Endodermal cell (in vitro differentiated cells): ENCODE results near the gene VAV1. TPM values are rescaled to one million over a fixed set of nuclear protein-coding genes. Genes with fewer than 3 reads are reported as not detected.

Experiments used
- DNase-seq: peaks from one replicate; pipeline ENCODE4 v3.0.0-alpha.2; 2017
- H3K27ac ChIP-seq: 2 replicates; pipeline ENCODE4 v1.5.1; 2013; ENCODE audit warnings: mild to moderate bottlenecking, low read depth, low read length, moderate library complexity
- H3K27me3 ChIP-seq: 2 replicates; pipeline ENCODE4 v1.6.1; 2013; ENCODE audit warnings: mild to moderate bottlenecking, low read length, moderate library complexity; ENCODE audit not compliant: insufficient read depth, control insufficient read depth, poor library complexity, severe bottlenecking
- H3K36me3 ChIP-seq: 2 replicates; pipeline ENCODE4 v1.7.0; 2013; ENCODE audit warnings: mild to moderate bottlenecking, low read length, moderate library complexity; ENCODE audit not compliant: control insufficient read depth, insufficient read depth
- H3K4me1 ChIP-seq: one replicate; pipeline ENCODE4 v1.7.0; 2013; ENCODE audit warnings: low read length; ENCODE audit not compliant: control insufficient read depth, insufficient read depth
- H3K4me3 ChIP-seq: 2 replicates; pipeline ENCODE4 v1.5.1; 2013; ENCODE audit warnings: mild to moderate bottlenecking, low read length, moderate library complexity
- H3K9ac ChIP-seq: 2 replicates; pipeline ENCODE4 v1.6.1; 2013; ENCODE audit warnings: mild to moderate bottlenecking, low read length, moderate library complexity; ENCODE audit not compliant: poor library complexity, severe bottlenecking; ENCODE audit errors: extremely low read depth
- H3K9me3 ChIP-seq: 2 replicates; pipeline ENCODE4 v1.6.1; 2013; ENCODE audit warnings: mild to moderate bottlenecking, low read length, moderate library complexity; ENCODE audit not compliant: control insufficient read depth
- H3K27ac Mint-ChIP-seq: 2 replicates; pipeline ENCODE4 v1.8.0; 2020; ENCODE audit warnings: mixed read lengths
- H3K27me3 Mint-ChIP-seq: 2 replicates; pipeline ENCODE4 v1.8.0; 2021; ENCODE audit warnings: mild to moderate bottlenecking, mixed read lengths; ENCODE audit not compliant: insufficient read depth
- H3K36me3 Mint-ChIP-seq: 2 replicates; pipeline ENCODE4 v1.8.0; 2020; ENCODE audit warnings: low read depth, mixed read lengths
- H3K4me1 Mint-ChIP-seq: 2 replicates; pipeline ENCODE4 v1.8.0; 2020; ENCODE audit warnings: mixed read lengths
- H3K4me3 Mint-ChIP-seq: 2 replicates; pipeline ENCODE4 v1.8.0; 2020; ENCODE audit warnings: mild to moderate bottlenecking, moderate library complexity, mixed read lengths
- H3K9me3 Mint-ChIP-seq: 2 replicates; pipeline ENCODE4 v1.8.0; 2020; ENCODE audit warnings: mild to moderate bottlenecking, mixed read lengths
- CTCF ChIP-seq: fragments of 200-600 bp; sonication (generic); conservative IDR thresholded peaks from 2 replicates; pipeline ENCODE4 v1.5.0; 2021; ENCODE audit warnings: antibody characterized with exemption, mild to moderate bottlenecking
- WGBS, 2 experiments: methylation state at CpG; one replicate each; pipeline versions ENCODE4 v1.1.5 to v1.1.7; 2013; ENCODE audit warnings: missing lambda C conversion rate in 2 of 2, mixed read lengths in 1 of 2; ENCODE audit not compliant: insufficient coverage in 1 of 2, insufficient read length in 1 of 2; 5-methylcytosine and 5-hydroxymethylcytosine counted together
- total RNA-seq, 2 donors: library from RNA; stranded (reverse); fragmentation: NEBNext Ultra II Directional in 1 of 2; extraction: Animal tissue kit (Norgen Biotek cat#: 25700) in 1 of 2; gene quantifications; 2 replicates in 1 of 2; 3 replicates in 1 of 2; pipeline ENCODE4 v1.2.1, GENCODE V29; 2021

The VAV1 gene
- total RNA-seq, 2 donors from 2014 or later, result not detected

- no peaks in the 10 kb centered on the region for H3K36me3 Mint-ChIP-seq
- no peak for DNase-seq
- 84 to 86% methylated on average over 1 of the region's 5 CpGs for WGBS, 2 experiments
These were observed 21.5 kb downstream of the VAV1 start for GRCh38 chr19:6793973-6794372.

GRCh38 chr19:6794686-6795431 is 22.4 kb downstream of the VAV1 start:
- Histone ChIP-seq H3K27me3 (no peaks in the 10 kb centered on the region), H3K36me3 (no peaks in the 10 kb centered on the region), H3K4me3 (no peak overlapping the region), H3K27ac (no peak overlapping the region), H3K9ac (no peak overlapping the region), H3K4me1 (no peaks in the 10 kb centered on the region), H3K9me3 (peaks cover 55% of the 10 kb centered on the region)
- H3K4me3 Mint-ChIP-seq, result no peak overlapping the region
- no peaks in the 10 kb centered on the region for H3K36me3 Mint-ChIP-seq
- H3K9me3 Mint-ChIP-seq, result peaks cover 54% of the 10 kb centered on the region
- H3K27ac Mint-ChIP-seq, result no peak overlapping the region
- 75 to 82% methylated on average over 12 to 13 of the region's 13 CpGs for WGBS, 2 experiments
- H3K4me1 Mint-ChIP-seq, result no peaks in the 10 kb centered on the region
- peak; percentile 64 for DNase-seq
- TF ChIP-seq CTCF, result no peak
- H3K27me3 Mint-ChIP-seq, result peaks cover 4% of the 10 kb centered on the region

More at GRCh38 chr19:6793973-6794372, 21.5 kb downstream of the VAV1 start:
- no peaks in the 10 kb centered on the region for H3K27me3 ChIP-seq
- Mint-ChIP-seq H3K4me3 (no peak overlapping the region), H3K9me3 (peaks cover 54% of the 10 kb centered on the region), H3K4me1 (no peaks in the 10 kb centered on the region), H3K27me3 (peaks cover 5% of the 10 kb centered on the region), H3K27ac (no peak overlapping the region)
- no peak for TF ChIP-seq CTCF
- H3K36me3 ChIP-seq, result no peaks in the 10 kb centered on the region
- H3K4me1 ChIP-seq, result no peaks in the 10 kb centered on the region
- no peak overlapping the region for H3K9ac ChIP-seq
- H3K27ac ChIP-seq, result no peak overlapping the region
- no peak overlapping the region for H3K4me3 ChIP-seq
- H3K9me3 ChIP-seq, result peaks cover 55% of the 10 kb centered on the region

- Mint-ChIP-seq H3K27me3 (peaks cover 4% of the 10 kb centered on the region), H3K27ac (no peak overlapping the region), H3K4me3 (no peak overlapping the region), H3K36me3 (no peaks in the 10 kb centered on the region), H3K4me1 (no peaks in the 10 kb centered on the region), H3K9me3 (peaks cover 42% of the 10 kb centered on the region)
- WGBS, 2 experiments, result 51 to 74% methylated on average over 2 to 4 of the region's 4 CpGs
- H3K36me3 ChIP-seq, result no peaks in the 10 kb centered on the region
- H3K4me1 ChIP-seq, result no peaks in the 10 kb centered on the region
- no peak overlapping the region for H3K9ac ChIP-seq
- no peak for DNase-seq
- TF ChIP-seq CTCF, result no peak
- H3K4me3 ChIP-seq, result no peak overlapping the region
- no peaks in the 10 kb centered on the region for H3K27me3 ChIP-seq
- H3K9me3 ChIP-seq, result peaks cover 48% of the 10 kb centered on the region
- H3K27ac ChIP-seq, result no peak overlapping the region
These were observed 23.8 kb downstream of the VAV1 start for GRCh38 chr19:6796278-6796677.
